HG02943 (cell line): ENCODE measurements around the gene KNSTRN.

Experiments used
- ATAC-seq: cut with Tn5 transposase; IDR thresholded peaks from one replicate; pipeline ENCODE4 v1.9.1; 2021; ENCODE audit warnings: mild to moderate bottlenecking, low read depth, moderate library complexity; ENCODE audit not compliant: unreplicated experiment

KNSTRN gene

GRCh38 chr15:40443255-40443654 is 60.7 kb downstream of the KNSTRN start:
- no peak for ATAC-seq

DNA sequence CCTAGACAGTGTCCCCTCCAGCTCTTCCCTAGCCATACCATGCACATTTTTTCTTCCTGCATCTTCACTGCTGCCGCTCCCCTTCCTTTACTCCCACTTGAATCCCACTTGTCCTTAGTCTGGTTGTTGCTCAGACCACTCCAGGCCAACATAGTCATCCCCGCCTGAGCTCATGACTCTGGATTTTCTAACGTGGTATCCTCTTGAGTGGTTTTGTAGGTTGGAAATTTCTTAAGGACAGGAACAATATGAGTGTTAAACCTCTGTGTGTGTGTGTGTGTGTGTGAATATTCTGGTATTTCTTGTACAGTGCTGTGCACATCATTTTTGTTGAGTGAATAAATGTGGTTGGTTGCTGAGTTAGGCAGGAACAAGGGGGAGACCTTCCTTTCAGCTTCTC is 61.3 kb downstream of the KNSTRN start:
- ATAC-seq, result no peak
